ENCODE measurements around the gene OLFML1. TPM values are rescaled to one million over a fixed set of nuclear protein-coding genes. Genes with fewer than 3 reads are reported as not detected.

OLFML1 gene
- 0.04 TPM in 1 of 2 replicates, not detected in the other for total RNA-seq

DNA sequence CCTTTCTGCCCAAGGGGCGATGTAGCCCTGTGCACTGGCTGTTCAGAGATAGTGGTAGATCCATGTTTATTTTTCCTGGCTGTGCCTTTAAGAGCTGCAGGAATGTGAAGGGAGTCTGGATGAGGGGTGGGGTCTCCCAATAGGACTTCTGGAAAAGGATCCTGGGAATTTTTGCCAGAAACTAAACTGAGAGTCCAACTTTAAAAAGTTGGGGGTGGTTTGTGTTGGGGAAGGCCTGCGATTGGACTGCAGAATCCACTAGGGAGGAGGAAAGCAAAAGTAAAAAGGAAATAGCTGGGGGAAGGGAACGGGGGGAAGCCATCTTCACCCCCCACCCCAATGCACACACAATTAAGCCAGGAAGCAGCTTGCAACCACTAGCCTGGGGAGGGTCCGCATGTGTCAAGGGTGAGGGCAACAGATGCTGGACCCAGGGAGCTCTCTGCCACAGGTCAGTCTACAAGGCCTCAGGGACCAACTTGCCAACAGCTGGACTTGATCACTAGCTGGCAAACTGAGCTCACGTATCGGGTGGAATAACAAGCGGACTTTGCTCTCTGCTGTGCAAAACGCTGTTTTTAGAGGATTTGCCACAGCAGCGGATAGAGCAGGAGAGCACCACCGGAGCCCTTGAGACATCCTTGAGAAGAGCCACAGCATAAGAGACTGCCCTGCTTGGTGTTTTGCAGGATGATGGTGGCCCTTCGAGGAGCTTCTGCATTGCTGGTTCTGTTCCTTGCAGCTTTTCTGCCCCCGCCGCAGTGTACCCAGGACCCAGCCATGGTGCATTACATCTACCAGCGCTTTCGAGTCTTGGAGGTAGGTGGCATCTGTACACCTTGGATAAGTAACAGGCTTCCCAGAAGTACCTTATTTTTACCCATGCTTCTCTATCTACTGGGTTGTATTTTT lies at the start of gene OLFML1:
Gene OLFML1, plus strand, starts transcription at position 321 of the 912 bp plus-strand sequence. Its CDS starts 370 bp downstream, at position 691.

DNA sequence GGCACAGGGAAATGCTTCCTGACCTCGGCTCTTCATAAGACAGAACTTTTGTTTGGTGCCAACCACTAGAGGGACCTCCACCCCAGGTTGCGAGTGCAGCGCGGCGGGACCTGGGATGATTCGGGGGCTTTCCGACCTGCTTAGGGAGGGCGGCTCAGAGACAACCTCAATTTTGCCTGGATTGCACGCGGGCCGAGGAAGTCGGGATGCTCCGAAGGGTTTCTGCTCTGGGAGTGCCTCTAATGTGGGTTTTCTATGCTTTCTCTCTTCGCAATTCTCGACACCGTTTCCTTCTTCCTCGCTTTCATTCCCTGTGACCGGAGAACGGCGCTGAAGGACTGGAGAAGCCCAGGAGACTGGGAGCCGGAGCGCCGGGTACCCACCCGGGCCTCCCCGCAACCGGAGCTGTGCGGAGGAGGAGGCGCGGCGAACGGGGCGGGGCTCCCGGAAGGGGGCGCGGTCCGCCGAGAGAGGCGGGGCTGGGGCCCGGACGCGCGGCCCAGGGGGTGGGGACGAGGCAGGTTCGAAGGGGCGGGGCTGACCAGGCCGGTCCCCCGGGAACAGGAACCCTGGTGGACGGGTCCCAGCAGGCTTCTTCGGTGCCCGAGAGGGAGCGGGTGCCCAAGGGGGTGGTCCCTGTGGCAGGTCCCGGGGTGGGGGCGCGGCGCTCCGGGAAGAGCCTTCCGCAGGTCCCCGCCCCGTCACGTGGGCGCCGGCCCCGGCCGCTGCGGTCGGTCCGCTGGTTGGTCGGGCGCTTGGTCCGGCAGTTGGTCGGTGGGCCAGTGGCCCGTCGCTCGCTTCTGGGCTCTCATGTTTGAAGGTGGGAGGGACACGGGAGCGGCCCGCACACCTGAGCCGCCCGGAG lies 28.2 kb downstream of the OLFML1 start, which contains the start of gene PPFIBP2:
Gene PPFIBP2, plus strand, starts transcription at position 766 of the 865 bp plus-strand sequence. CDS start 35,477 bp downstream, outside the sequence.

Other genes starting within 250 kb of the OLFML1 start
- not detected in 2 replicates for gene SYT9, start 233.6 kb upstream of the OLFML1 start, total RNA-seq
- gene PPFIBP2, start 28.5 kb downstream of the OLFML1 start, total RNA-seq: 3.2 and 6.6 TPM in 2 replicates
- 39.8 and 74.9 TPM in 2 replicates for gene CYB5R2, start 188.0 kb downstream of the OLFML1 start, total RNA-seq
- not detected in 2 replicates for gene OVCH2, start 221.0 kb downstream of the OLFML1 start, total RNA-seq

All from hair follicular keratinocyte (primary cell).